Measurements from ENCODE around the gene NUMB.
A peak's percentile ranks its signal among the peaks of the same experiment; 100 is the strongest.

NUMB gene

GRCh38 chr14:73245480-73246325 lies 212.6 kb downstream of the NUMB start:
- no peak for DNase-seq (ENCODE audit: low spot score)

GRCh38 chr14:73244541-73245290 lies 213.6 kb downstream of the NUMB start:
- no peak for DNase-seq (ENCODE audit: low spot score)

GRCh38 chr14:73243748-73244147 lies 214.6 kb downstream of the NUMB start:
- no peak for DNase-seq (ENCODE audit: low spot score)

GRCh38 chr14:73243341-73243740 lies 215.0 kb downstream of the NUMB start:
- DNase-seq (ENCODE audit: low spot score), result no peak

GRCh38 chr14:73242357-73242901 lies 215.9 kb downstream of the NUMB start:
- peak; percentile 9 for DNase-seq (ENCODE audit: low spot score)

- DNase-seq (ENCODE audit: low spot score), result peak; percentile 6
Measured at GRCh38 chr14:73241481-73242165, 216.7 kb downstream of the NUMB start.

GRCh38 chr14:73240816-73241480 lies 217.4 kb downstream of the NUMB start:
- DNase-seq (ENCODE audit: low spot score), result no peak

- peak; percentile 5 for DNase-seq (ENCODE audit: low spot score)
Measured at GRCh38 chr14:73239393-73240241, 218.7 kb downstream of the NUMB start.

GRCh38 chr14:73238941-73239340 lies 219.4 kb downstream of the NUMB start:
- peak; percentile 5 for DNase-seq (ENCODE audit: low spot score)

GRCh38 chr14:73238424-73238852 lies 219.9 kb downstream of the NUMB start:
- no peak for DNase-seq (ENCODE audit: low spot score)

GRCh38 chr14:73237786-73238423 lies 220.4 kb downstream of the NUMB start:
- DNase-seq (ENCODE audit: low spot score), result peak; percentile 61

GRCh38 chr14:73237219-73237785 lies 221.0 kb downstream of the NUMB start, which contains the start of gene PAPLN:
Gene PAPLN, plus strand, starts transcription at chr14:73237506. Its CDS starts 2,273 bp downstream, at chr14:73239779.
- peak; percentile 84 for DNase-seq (ENCODE audit: low spot score)

GRCh38 chr14:73236752-73237218 lies 221.6 kb downstream of the NUMB start:
- no peak for DNase-seq (ENCODE audit: low spot score)

- no peak for DNase-seq (ENCODE audit: low spot score)
Measured at GRCh38 chr14:73236157-73236556, 222.2 kb downstream of the NUMB start.

GRCh38 chr14:73235531-73236155 lies 222.7 kb downstream of the NUMB start:
- peak; percentile 12 for DNase-seq (ENCODE audit: low spot score)

GRCh38 chr14:73234586-73235394 lies 223.6 kb downstream of the NUMB start:
- DNase-seq (ENCODE audit: low spot score), result no peak

GRCh38 chr14:73234029-73234428 lies 224.3 kb downstream of the NUMB start:
- no peak for DNase-seq (ENCODE audit: low spot score)

- DNase-seq (ENCODE audit: low spot score), result no peak
Measured at GRCh38 chr14:73233564-73233963, 224.8 kb downstream of the NUMB start.

Data from HuH-7 (cell line).